HCT116 (cell line): ENCODE results near the gene ESPNL.

Source experiments
- ATF3 ChIP-seq: IDR thresholded peaks from 2 replicates; pipeline ENCODE4 v1.6.1; 2012
- CBX3 ChIP-seq: IDR thresholded peaks from 2 replicates; pipeline ENCODE4 v1.6.1; 2012; ENCODE audit warnings: low read depth
- CTCF ChIP-seq, 3 experiments: fragments of 200-600 bp in 1 of 3; sonication (generic) in 1 of 3; IDR thresholded peaks in 2 of 3; conservative IDR thresholded peaks in 1 of 3; 2 replicates each; pipeline ENCODE4 v1.5.1; 2012 to 2017; ENCODE audit warnings: low read depth in 2 of 3, low read length in 2 of 3, antibody characterized with exemption in 1 of 3, borderline replicate concordance in 1 of 3, control low read depth in 1 of 3, mild to moderate bottlenecking in 1 of 3, mixed read lengths in 1 of 3, mixed run types in 1 of 3, moderate library complexity in 1 of 3; ENCODE audit not compliant: insufficient read depth in 1 of 3
- ELF1 ChIP-seq: IDR thresholded peaks from 2 replicates; pipeline ENCODE4 v1.6.1; 2012; ENCODE audit warnings: low read depth, borderline replicate concordance
- JUND ChIP-seq: IDR thresholded peaks from 2 replicates; pipeline ENCODE4 v1.6.1; 2012
- MAX ChIP-seq: IDR thresholded peaks from 2 replicates; pipeline ENCODE4 v1.6.1; 2012
- POLR2A ChIP-seq: IDR thresholded peaks from 2 replicates; pipeline ENCODE4 v1.7.0; 2011; ENCODE audit warnings: borderline replicate concordance; ENCODE audit not compliant: insufficient read depth, insufficient read length; ENCODE audit errors: extremely low read depth
- POLR2AphosphoS5 ChIP-seq: IDR thresholded peaks from 2 replicates; pipeline ENCODE4 v1.6.1; 2011; ENCODE audit warnings: mild to moderate bottlenecking, low read depth, low read length, moderate library complexity
- REST ChIP-seq: IDR thresholded peaks from 2 replicates; pipeline ENCODE4 v1.6.1; 2012; ENCODE audit warnings: low read depth
- SP1 ChIP-seq: IDR thresholded peaks from 2 replicates; pipeline ENCODE4 v1.6.1; 2012; ENCODE audit warnings: low read depth
- ZBTB33 ChIP-seq: IDR thresholded peaks from 2 replicates; pipeline ENCODE4 v1.6.1; 2011; ENCODE audit warnings: mild to moderate bottlenecking, low read length, moderate library complexity; ENCODE audit not compliant: insufficient replicate concordance; ENCODE audit errors: extremely low read depth

- TF ChIP-seq CBX3, result no peak
- TF ChIP-seq SP1, result no peak
- no peak for TF ChIP-seq MAX
- TF ChIP-seq CTCF (IDR thresholded peaks at IDR 0.05 in 2 of 3, conservative IDR thresholded peaks at IDR 0.05 in 1 of 3; ENCODE audit: borderline replicate concordance in 1 of 3, insufficient read depth in 1 of 3, low read depth in 2 of 3, low read length in 2 of 3), result no peak
- TF ChIP-seq REST, result no peak
- TF ChIP-seq ZBTB33, result no peak
- no peak for TF ChIP-seq POLR2AphosphoS5
- no peak for TF ChIP-seq ATF3
- no peak for TF ChIP-seq POLR2A
- TF ChIP-seq ELF1, result no peak
- TF ChIP-seq JUND, result no peak
Observed at GRCh38 chr2:238130696-238131628, 30.8 kb downstream of the ESPNL start.
